ENCODE measurements around the gene PCF11.
"Not testable (repeated sequence)": the region's sequence is repeated elsewhere in the genome, so short reads cannot be mapped to it uniquely, and the experiment has no call there.

Gene PCF11

DNA sequence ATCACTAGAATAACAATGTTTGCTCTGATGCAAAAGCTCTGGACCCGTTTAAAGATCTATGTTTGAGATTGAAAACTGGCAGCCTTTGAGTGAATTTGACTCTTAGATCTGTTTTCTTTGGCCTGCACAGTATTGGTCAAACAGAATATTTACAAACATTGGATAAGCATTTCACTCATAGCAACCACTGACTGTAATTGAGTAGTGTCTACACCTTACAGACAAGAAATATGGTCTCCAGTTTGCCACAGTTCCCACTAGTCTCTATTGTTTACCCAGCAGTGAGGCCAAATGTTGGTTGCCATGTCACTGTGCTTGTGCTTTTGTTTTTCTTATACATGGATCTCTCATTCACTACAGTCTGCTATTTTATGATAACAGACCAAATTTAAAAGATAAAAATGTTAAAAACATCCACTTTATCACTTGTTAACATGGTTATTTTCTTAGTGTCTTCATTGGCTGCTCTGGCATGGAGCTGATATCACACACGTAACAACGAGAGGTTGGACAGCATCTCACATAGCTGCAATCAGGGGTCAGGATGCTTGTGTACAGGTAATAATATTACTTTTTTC is 48.8 kb downstream of the PCF11 start:
- no peak overlapping the region for H4K91ac ChIP-seq (ENCODE audit: low read length)
- no peak overlapping the region for H4K8ac ChIP-seq (ENCODE audit: low read length)
- H3K23ac ChIP-seq (ENCODE audit: low read length in 2 of 2), result no peak overlapping the region
- H2BK5ac ChIP-seq (ENCODE audit: low read depth, low read length, poor library complexity, severe bottlenecking), result no peak overlapping the region
- H2BK15ac ChIP-seq (ENCODE audit: low read depth, poor library complexity, severe bottlenecking), result no peak overlapping the region
- H3K9me3 ChIP-seq (ENCODE audit: control insufficient read depth, low read length), result no peaks in the 10 kb centered on the region
- WGBS, result 100% methylated on average over 2 of the region's 3 CpGs
- no peak overlapping the region for H3K27ac ChIP-seq (ENCODE audit: low read length, poor library complexity, severe bottlenecking)
- no peak overlapping the region for H3K14ac ChIP-seq (ENCODE audit: low read length in 2 of 2)
- no peak overlapping the region for H2BK12ac ChIP-seq (ENCODE audit: low read length in 2 of 2)
- no peak overlapping the region for H3K4me3 ChIP-seq (ENCODE audit: insufficient read depth in 1 of 2, low read depth in 1 of 2, low read length in 2 of 2)
- peaks cover 1% of the 10 kb centered on the region for H3K79me1 ChIP-seq (replicated peaks; ENCODE audit: low read length, poor library complexity, severe bottlenecking)
- H3K36me3 ChIP-seq (ENCODE audit: control insufficient read depth in 1 of 2, insufficient read depth in 2 of 2, low read depth in 1 of 2, low read length in 2 of 2), result peaks cover 8 to 82% of the 10 kb centered on the region in 2 experiments
- H2AFZ ChIP-seq (ENCODE audit: low read depth, low read length), result no peak overlapping the region
- no peaks in the 10 kb centered on the region for H3K4me1 ChIP-seq (ENCODE audit: control insufficient read depth, insufficient read depth, low read depth, low read length)
- no peak overlapping the region for H3K4ac ChIP-seq (ENCODE audit: low read depth in 1 of 2, low read length in 2 of 2)
- H3K4me2 ChIP-seq (ENCODE audit: low read length, poor library complexity, severe bottlenecking), result no peak overlapping the region
- H3K18ac ChIP-seq (ENCODE audit: low read depth in 1 of 2, low read length in 2 of 2), result no peak overlapping the region
- H3K27me3 ChIP-seq (ENCODE audit: control insufficient read depth in 1 of 2, insufficient read depth in 1 of 2, low read length in 2 of 2), result no peaks in the 10 kb centered on the region
- no peak overlapping the region for H3K9ac ChIP-seq (ENCODE audit: low read length)
- no peak for DNase-seq
- no peak overlapping the region for H2AK5ac ChIP-seq (ENCODE audit: low read length, severe bottlenecking)
- no peak overlapping the region for H2BK120ac ChIP-seq (ENCODE audit: low read depth, low read length)

- Histone ChIP-seq H3K27ac (ENCODE audit: low read length, poor library complexity, severe bottlenecking) (no peak overlapping the region), H2BK5ac (ENCODE audit: low read depth, low read length, poor library complexity, severe bottlenecking) (no peak overlapping the region), H2AK5ac (ENCODE audit: low read length, severe bottlenecking) (no peak overlapping the region), H3K9ac (ENCODE audit: low read length) (no peak overlapping the region), H4K8ac (ENCODE audit: low read length) (no peak overlapping the region), H3K27me3 (ENCODE audit: control insufficient read depth in 1 of 2, insufficient read depth in 1 of 2, low read length in 2 of 2) (no peaks in the 10 kb centered on the region), H3K4ac (ENCODE audit: low read depth in 1 of 2, low read length in 2 of 2) (no peak overlapping the region), H4K91ac (ENCODE audit: low read length) (no peak overlapping the region), H3K4me3 (ENCODE audit: insufficient read depth in 1 of 2, low read depth in 1 of 2, low read length in 2 of 2) (no peak overlapping the region), H3K23ac (ENCODE audit: low read length in 2 of 2) (no peak overlapping the region), H2BK120ac (ENCODE audit: low read depth, low read length) (no peak overlapping the region), H3K4me1 (ENCODE audit: control insufficient read depth, insufficient read depth, low read depth, low read length) (no peaks in the 10 kb centered on the region), H3K18ac (ENCODE audit: low read depth in 1 of 2, low read length in 2 of 2) (no peak overlapping the region), H3K36me3 (ENCODE audit: control insufficient read depth in 1 of 2, insufficient read depth in 2 of 2, low read depth in 1 of 2, low read length in 2 of 2) (peaks cover 8 to 82% of the 10 kb centered on the region in 2 experiments), H2BK15ac (ENCODE audit: low read depth, poor library complexity, severe bottlenecking) (no peak overlapping the region), H2AFZ (ENCODE audit: low read depth, low read length) (no peak overlapping the region), H2BK12ac (ENCODE audit: low read length in 2 of 2) (no peak overlapping the region), H3K4me2 (ENCODE audit: low read length, poor library complexity, severe bottlenecking) (no peak overlapping the region), H3K79me1 (replicated peaks; ENCODE audit: low read length, poor library complexity, severe bottlenecking) (peaks cover 1% of the 10 kb centered on the region), H3K14ac (ENCODE audit: low read length in 2 of 2) (no peak overlapping the region), H3K9me3 (ENCODE audit: control insufficient read depth, low read length) (no peaks in the 10 kb centered on the region)
- DNase-seq, result no peak
- no CpG with 5 or more reads among the region's 1 CpG for WGBS
These were observed 49.3 kb downstream of the PCF11 start for GRCh38 chr11:83206221-83206620.

DNA sequence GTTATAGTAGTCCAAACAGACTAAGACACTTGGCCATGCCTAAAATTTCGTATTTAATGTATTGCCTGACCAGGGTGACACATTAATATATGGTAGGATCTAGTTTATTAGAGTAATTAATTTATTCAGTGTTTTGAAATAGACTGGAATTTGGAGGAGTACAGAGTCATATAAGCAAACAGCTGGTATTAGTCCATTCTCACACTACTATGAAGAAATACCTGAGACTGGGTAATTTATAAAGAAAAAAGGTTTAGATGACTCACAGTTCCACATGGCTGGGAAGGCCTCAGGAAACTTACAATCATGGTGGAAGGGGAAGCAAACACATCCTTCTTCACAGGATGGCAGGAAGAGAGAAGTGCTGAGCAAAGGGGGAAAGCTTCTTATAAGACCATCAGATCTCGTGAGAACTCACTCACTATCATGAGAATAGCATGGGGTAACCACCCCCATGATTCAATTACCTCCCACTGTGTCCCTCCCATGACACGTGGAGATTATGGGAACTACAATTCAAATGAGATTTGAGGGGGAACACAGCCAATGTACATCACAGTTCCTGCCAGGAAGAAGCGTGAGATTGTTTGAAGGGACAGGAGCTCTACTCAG is 49.9 kb downstream of the PCF11 start:
- H2AFZ ChIP-seq (ENCODE audit: low read depth, low read length); H4K8ac ChIP-seq (ENCODE audit: low read length); H2BK12ac ChIP-seq (ENCODE audit: low read length in 2 of 2); H3K14ac ChIP-seq (ENCODE audit: low read length in 2 of 2); H3K4ac ChIP-seq (ENCODE audit: low read depth in 1 of 2, low read length in 2 of 2); H3K4me2 ChIP-seq (ENCODE audit: low read length, poor library complexity, severe bottlenecking); H3K79me1 ChIP-seq (replicated peaks; ENCODE audit: low read length, poor library complexity, severe bottlenecking); H3K18ac ChIP-seq (ENCODE audit: low read depth in 1 of 2, low read length in 2 of 2); H3K23ac ChIP-seq (ENCODE audit: low read length in 2 of 2); H2BK5ac ChIP-seq (ENCODE audit: low read depth, low read length, poor library complexity, severe bottlenecking); H3K9ac ChIP-seq (ENCODE audit: low read length); H3K9me3 ChIP-seq (ENCODE audit: control insufficient read depth, low read length); H4K91ac ChIP-seq (ENCODE audit: low read length); H2AK5ac ChIP-seq (ENCODE audit: low read length, severe bottlenecking); H3K27ac ChIP-seq (ENCODE audit: low read length, poor library complexity, severe bottlenecking); H3K4me1 ChIP-seq (ENCODE audit: control insufficient read depth, insufficient read depth, low read depth, low read length); H3K4me3 ChIP-seq (ENCODE audit: insufficient read depth in 1 of 2, low read depth in 1 of 2, low read length in 2 of 2); H3K27me3 ChIP-seq (ENCODE audit: control insufficient read depth in 1 of 2, insufficient read depth in 1 of 2, low read length in 2 of 2); H2BK120ac ChIP-seq (ENCODE audit: low read depth, low read length); H2BK15ac ChIP-seq (ENCODE audit: low read depth, poor library complexity, severe bottlenecking): not testable (repeated sequence)
- peak; percentile 49 for DNase-seq
- WGBS, result 78% methylated on average over 3 of the region's 4 CpGs
- H3K36me3 ChIP-seq (ENCODE audit: control insufficient read depth in 1 of 2, insufficient read depth in 2 of 2, low read depth in 1 of 2, low read length in 2 of 2), result peaks cover 8 to 86% of the 10 kb centered on the region in 2 experiments

DNA sequence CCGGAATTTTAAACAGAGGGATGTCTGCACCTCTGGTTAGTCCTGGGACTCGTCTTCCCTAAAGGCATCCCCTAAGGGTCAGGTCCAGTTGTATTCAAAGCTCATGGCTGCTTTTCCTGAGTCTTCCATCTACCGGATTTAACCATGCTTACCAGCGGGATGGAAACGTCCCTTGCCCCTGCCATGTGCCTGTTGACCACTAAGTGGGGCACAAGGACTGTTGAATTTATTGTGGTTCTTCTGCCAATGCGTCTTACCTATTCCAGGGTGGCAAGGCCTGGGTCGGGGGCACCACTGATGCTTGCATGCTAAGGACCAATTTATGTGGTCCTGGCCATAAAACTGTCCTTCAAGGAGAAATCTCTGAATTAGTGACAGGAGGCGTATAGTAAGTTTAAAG is 62.2 kb downstream of the PCF11 start:
- Histone ChIP-seq H3K27ac (ENCODE audit: low read length, poor library complexity, severe bottlenecking) (no peak overlapping the region), H3K14ac (ENCODE audit: low read length in 2 of 2) (no peak overlapping the region), H3K9me3 (ENCODE audit: control insufficient read depth, low read length) (no peaks in the 10 kb centered on the region), H3K4me2 (ENCODE audit: low read length, poor library complexity, severe bottlenecking) (no peak overlapping the region), H3K79me1 (replicated peaks; ENCODE audit: low read length, poor library complexity, severe bottlenecking) (no peaks in the 10 kb centered on the region), H3K27me3 (ENCODE audit: control insufficient read depth in 1 of 2, insufficient read depth in 1 of 2, low read length in 2 of 2) (no peaks in the 10 kb centered on the region), H3K4me3 (ENCODE audit: insufficient read depth in 1 of 2, low read depth in 1 of 2, low read length in 2 of 2) (no peak overlapping the region), H3K4ac (ENCODE audit: low read depth in 1 of 2, low read length in 2 of 2) (no peak overlapping the region), H3K9ac (ENCODE audit: low read length) (no peak overlapping the region), H2BK5ac (ENCODE audit: low read depth, low read length, poor library complexity, severe bottlenecking) (no peak overlapping the region), H3K4me1 (ENCODE audit: control insufficient read depth, insufficient read depth, low read depth, low read length) (no peaks in the 10 kb centered on the region), H2AFZ (ENCODE audit: low read depth, low read length) (no peak overlapping the region), H3K18ac (ENCODE audit: low read depth in 1 of 2, low read length in 2 of 2) (no peak overlapping the region), H2BK15ac (ENCODE audit: low read depth, poor library complexity, severe bottlenecking) (no peak overlapping the region), H2BK120ac (ENCODE audit: low read depth, low read length) (no peak overlapping the region), H3K23ac (ENCODE audit: low read length in 2 of 2) (no peak overlapping the region), H4K8ac (ENCODE audit: low read length) (no peak overlapping the region), H4K91ac (ENCODE audit: low read length) (no peak overlapping the region), H2BK12ac (ENCODE audit: low read length in 2 of 2) (no peak overlapping the region), H3K36me3 (ENCODE audit: control insufficient read depth in 1 of 2, insufficient read depth in 2 of 2, low read depth in 1 of 2, low read length in 2 of 2) (peaks cover 0 to 8% of the 10 kb centered on the region in 2 experiments), H2AK5ac (ENCODE audit: low read length, severe bottlenecking) (no peak overlapping the region)
- 67% methylated on average over 8 of the region's 8 CpGs for WGBS
- no peak for DNase-seq

All from mesenchymal stem cell (in vitro differentiated cells and primary cell).